22Rv1 (cell line): ENCODE data around the gene LGI4.

Source experiments
- CTCF ChIP-seq: fragments of 450-650 bp; IDR thresholded peaks from 2 replicates; pipeline ENCODE4 v1.5.1; 2017; ENCODE audit warnings: mild to moderate bottlenecking
- ZFX ChIP-seq: fragments of 450-650 bp; IDR thresholded peaks from 2 replicates; pipeline ENCODE4 v1.6.1; 2017; ENCODE audit warnings: antibody characterized with exemption, borderline replicate concordance

- TF ChIP-seq CTCF (no peak), ZFX (no peak)
Measured at GRCh38 chr19:35095667-35096368, 39.0 kb downstream of the LGI4 start.
